Measurements from ENCODE around the gene GARS1.

DNA sequence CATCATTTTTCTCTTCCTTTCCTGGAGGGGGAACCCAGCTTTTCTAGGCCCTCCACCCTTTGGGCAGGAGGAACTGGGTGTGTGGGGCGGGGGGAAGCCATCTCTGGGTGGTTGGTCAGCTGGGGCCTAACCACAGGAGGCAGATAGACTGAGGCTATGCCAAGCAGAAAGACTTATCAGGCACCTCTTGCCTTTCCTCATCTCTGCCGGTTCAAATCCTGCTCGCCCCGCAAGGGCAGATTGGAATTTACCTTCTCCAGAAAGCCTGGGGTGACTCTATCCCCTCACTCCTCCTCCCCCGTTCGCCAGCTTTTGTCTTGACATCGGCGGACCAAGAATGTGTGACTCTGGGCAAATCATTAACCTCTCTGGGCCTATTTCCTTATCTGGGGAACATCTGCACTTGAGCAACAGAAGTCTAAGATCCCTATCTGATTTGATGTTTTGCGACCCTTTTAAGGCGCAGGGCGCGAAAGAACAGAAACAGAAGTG is 584 bp upstream of the GARS1 start:
- TF ChIP-seq, protein P1, sequence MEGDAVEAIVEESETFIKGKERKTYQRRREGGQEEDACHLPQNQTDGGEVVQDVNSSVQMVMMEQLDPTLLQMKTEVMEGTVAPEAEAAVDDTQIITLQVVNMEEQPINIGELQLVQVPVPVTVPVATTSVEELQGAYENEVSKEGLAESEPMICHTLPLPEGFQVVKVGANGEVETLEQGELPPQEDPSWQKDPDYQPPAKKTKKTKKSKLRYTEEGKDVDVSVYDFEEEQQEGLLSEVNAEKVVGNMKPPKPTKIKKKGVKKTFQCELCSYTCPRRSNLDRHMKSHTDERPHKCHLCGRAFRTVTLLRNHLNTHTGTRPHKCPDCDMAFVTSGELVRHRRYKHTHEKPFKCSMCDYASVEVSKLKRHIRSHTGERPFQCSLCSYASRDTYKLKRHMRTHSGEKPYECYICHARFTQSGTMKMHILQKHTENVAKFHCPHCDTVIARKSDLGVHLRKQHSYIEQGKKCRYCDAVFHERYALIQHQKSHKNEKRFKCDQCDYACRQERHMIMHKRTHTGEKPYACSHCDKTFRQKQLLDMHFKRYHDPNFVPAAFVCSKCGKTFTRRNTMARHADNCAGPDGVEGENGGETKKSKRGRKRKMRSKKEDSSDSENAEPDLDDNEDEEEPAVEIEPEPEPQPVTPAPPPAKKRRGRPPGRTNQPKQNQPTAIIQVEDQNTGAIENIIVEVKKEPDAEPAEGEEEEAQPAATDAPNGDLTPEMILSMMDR (conservative IDR thresholded peaks at IDR 0.05 in 1 of 2, IDR thresholded peaks at IDR 0.05 in 1 of 2; ENCODE audit: low read depth in 1 of 2, low read length in 2 of 2) = no peak
- TF ChIP-seq EZH2 (IDR thresholded peaks at IDR 0.05; ENCODE audit: low read length, missing control alignments) = no peak

Data from fibroblast of lung (primary cell).